SJSA1 (cell line): ENCODE data around the gene MS4A3. TPM values are rescaled to one million over a fixed set of nuclear protein-coding genes. Genes with fewer than 3 reads are reported as not detected.
"Not testable (repeated sequence)": the region's sequence is repeated elsewhere in the genome, so short reads cannot be mapped to it uniquely, and the experiment has no call there.

Source experiments
- DNase-seq, 2 experiments: peaks; one replicate each; pipeline ENCODE4 v3.0.0-alpha.2; 2015 to 2020; ENCODE audit warnings: low spot score in 2 of 2, low read depth in 1 of 2
- H3K27ac ChIP-seq: fragments of 250-450 bp; sonication (Bioruptor Pico); 2 replicates; pipeline ENCODE4 v1.5.1; 2020; ENCODE audit warnings: mild to moderate bottlenecking, moderate library complexity
- H3K27me3 ChIP-seq: fragments of 250-450 bp; sonication (Bioruptor Pico); replicated peaks from 2 replicates; pipeline ENCODE4 v1.5.1; 2020; ENCODE audit warnings: mild to moderate bottlenecking, moderate library complexity
- H3K36me3 ChIP-seq: fragments of 250-450 bp; sonication (Bioruptor Pico); 2 replicates; pipeline ENCODE4 v1.5.1; 2020; ENCODE audit warnings: mild to moderate bottlenecking
- H3K4me1 ChIP-seq: fragments of 250-450 bp; sonication (Bioruptor Pico); replicated peaks from 2 replicates; pipeline ENCODE4 v1.6.1; 2021; ENCODE audit warnings: mild to moderate bottlenecking
- H3K4me3 ChIP-seq: fragments of 250-450 bp; sonication (Bioruptor Pico); 2 replicates; pipeline ENCODE4 v1.5.1; 2020; ENCODE audit warnings: mild to moderate bottlenecking
- H3K9me3 ChIP-seq: fragments of 250-450 bp; sonication (Bioruptor Pico); replicated peaks from 2 replicates; pipeline ENCODE4 v1.5.1; 2020; ENCODE audit warnings: mild to moderate bottlenecking
- total RNA-seq: library from RNA; depleted of rRNA; stranded (reverse); fragments of >200 nt; shearing (Covaris generic); gene quantifications from 2 replicates; pipeline ENCODE4 v1.2.3, GENCODE V29; 2014

Gene MS4A3
- total RNA-seq, 1 experiment from 2014 or later: not detected

- no peaks in the 10 kb centered on the region for H3K9me3 ChIP-seq
- H3K4me1 ChIP-seq: no peaks in the 10 kb centered on the region
- peaks cover 8% of the 10 kb centered on the region for H3K27me3 ChIP-seq
- H3K27ac ChIP-seq: no peak overlapping the region
- no peaks in the 10 kb centered on the region for H3K36me3 ChIP-seq
- no peak for DNase-seq
- no peak overlapping the region for H3K4me3 ChIP-seq
Observed at GRCh38 chr11:60077216-60077817, 20.9 kb downstream of the MS4A3 start.

DNA sequence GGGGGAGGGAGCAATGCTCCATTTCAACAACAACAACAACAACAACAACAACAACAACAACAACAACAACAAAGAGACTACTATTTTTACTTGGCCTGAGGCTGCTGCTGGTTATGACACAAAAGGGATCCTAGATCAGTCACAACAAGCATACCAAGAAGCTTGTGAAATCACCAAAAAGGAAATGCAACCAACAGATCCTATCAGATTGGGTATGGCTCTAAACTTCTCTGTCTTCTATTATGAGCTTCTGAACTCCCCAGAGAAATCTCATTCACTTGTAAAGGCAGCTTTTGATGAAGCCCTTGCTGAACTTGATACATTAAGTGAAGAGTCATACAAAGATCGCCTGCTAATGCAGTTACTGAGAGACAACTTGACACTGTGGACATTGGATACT is 21.5 kb downstream of the MS4A3 start:
- no peaks in the 10 kb centered on the region for H3K4me1 ChIP-seq
- H3K4me3 ChIP-seq: no peak overlapping the region
- no peak overlapping the region for H3K27ac ChIP-seq
- no peak for DNase-seq
- H3K9me3 ChIP-seq: no peaks in the 10 kb centered on the region
- no peaks in the 10 kb centered on the region for H3K36me3 ChIP-seq
- H3K27me3 ChIP-seq: peaks cover 8% of the 10 kb centered on the region

- Histone ChIP-seq H3K4me3 (no peak overlapping the region), H3K9me3 (no peaks in the 10 kb centered on the region), H3K27me3 (peaks cover 8% of the 10 kb centered on the region), H3K36me3 (no peaks in the 10 kb centered on the region), H3K27ac (no peak overlapping the region), H3K4me1 (no peaks in the 10 kb centered on the region)
- DNase-seq: no peak
Observed at GRCh38 chr11:60078745-60079144, 22.3 kb downstream of the MS4A3 start.

GRCh38 chr11:60080535-60080934 is 24.1 kb downstream of the MS4A3 start:
- no peaks in the 10 kb centered on the region for H3K4me1 ChIP-seq
- H3K4me3 ChIP-seq: no peak overlapping the region
- no peak for DNase-seq
- H3K27me3 ChIP-seq: peaks cover 10% of the 10 kb centered on the region
- no peaks in the 10 kb centered on the region for H3K36me3 ChIP-seq
- H3K27ac ChIP-seq: no peak overlapping the region
- H3K9me3 ChIP-seq: no peaks in the 10 kb centered on the region

DNA sequence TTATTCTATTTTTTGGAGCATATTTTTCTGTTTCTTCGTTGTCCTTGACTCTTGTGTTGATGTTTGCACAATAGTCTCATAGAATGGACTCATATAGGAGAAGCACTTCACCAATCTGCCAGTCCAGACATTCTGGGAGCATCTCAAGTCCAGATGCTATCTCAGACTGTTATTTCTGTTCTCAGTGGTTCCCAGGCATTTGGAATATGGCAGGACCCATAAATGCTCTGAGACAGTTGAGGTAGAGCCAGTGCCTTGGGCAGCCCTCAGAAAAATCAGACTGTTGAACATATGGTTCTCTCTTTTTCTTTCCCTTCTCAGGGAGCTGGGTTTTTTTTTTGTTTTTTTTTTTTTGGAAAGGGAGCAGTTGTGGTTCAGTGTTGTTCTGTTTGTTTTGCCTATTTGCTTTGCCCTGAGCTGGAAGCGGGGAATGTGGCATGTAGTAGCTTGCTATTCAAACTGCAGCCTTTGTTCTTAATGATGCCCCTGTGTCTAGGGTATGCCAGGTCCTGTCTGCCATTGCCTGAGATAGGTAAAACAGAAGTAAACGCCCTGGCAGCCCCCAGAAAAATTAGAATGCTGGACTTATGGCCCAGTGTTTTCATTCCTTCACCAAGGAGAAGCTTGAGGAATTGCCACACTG is 28.3 kb downstream of the MS4A3 start:
- Histone ChIP-seq H3K9me3 (no peaks in the 10 kb centered on the region), H3K4me3 (no peak overlapping the region), H3K4me1 (no peaks in the 10 kb centered on the region), H3K27me3 (peaks cover 7% of the 10 kb centered on the region; the same call in 1 of the 2 replicates), H3K36me3 (no peaks in the 10 kb centered on the region), H3K27ac (no peak overlapping the region)
- DNase-seq: no peak

DNA sequence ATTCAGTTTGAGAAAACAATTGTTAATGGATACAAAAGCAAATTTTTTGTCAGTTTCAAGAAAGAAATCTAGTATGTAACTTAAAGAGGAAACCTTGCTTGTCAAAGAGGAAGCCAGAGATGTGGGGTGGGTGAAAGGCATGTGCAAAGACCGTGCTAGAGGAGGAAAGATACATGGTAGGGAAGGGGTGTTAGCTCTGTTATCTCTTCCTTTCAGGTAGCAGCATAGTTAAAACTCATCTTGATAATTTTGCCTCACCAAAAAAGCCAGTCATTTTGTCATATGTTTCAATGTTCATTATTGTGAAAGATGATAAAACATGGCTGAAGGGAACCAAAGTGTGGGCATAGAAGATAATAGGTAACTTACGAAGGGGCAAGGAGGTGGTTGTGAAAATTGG is 29.4 kb downstream of the MS4A3 start:
- H3K4me1 ChIP-seq: no peaks in the 10 kb centered on the region
- no peaks in the 10 kb centered on the region for H3K9me3 ChIP-seq
- no peaks in the 10 kb centered on the region for H3K36me3 ChIP-seq
- no peak overlapping the region for H3K27ac ChIP-seq
- H3K4me3 ChIP-seq: no peak overlapping the region
- H3K27me3 ChIP-seq: peaks cover 10% of the 10 kb centered on the region; the same call in 1 of the 2 replicates
- DNase-seq: no peak

DNA sequence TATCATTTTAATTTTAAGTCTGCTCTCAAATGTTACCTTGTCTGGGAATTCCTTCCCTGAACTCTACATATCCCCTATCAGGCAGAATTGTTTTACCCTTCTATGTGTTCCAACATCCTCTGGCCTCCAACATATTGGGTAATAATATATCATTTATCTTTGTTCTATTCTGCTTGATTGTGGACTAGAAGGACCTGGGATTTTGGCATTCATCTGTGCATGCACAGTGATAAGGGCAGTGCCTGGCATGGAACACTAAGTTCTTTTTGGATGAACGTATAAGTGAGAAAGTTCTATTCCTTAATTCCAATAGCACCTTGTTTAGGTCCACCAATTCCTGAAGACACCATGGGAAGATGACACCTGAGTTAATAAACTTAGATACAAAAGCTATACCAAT is 30.8 kb downstream of the MS4A3 start:
- H3K36me3 ChIP-seq: no peaks in the 10 kb centered on the region
- no peak overlapping the region for H3K27ac ChIP-seq
- no peak for DNase-seq
- H3K4me1 ChIP-seq: no peaks in the 10 kb centered on the region
- no peak overlapping the region for H3K4me3 ChIP-seq
- H3K9me3 ChIP-seq: no peaks in the 10 kb centered on the region
- H3K27me3 ChIP-seq: peaks cover 5% of the 10 kb centered on the region; the same call in 1 of the 2 replicates

- no peak for DNase-seq
- H3K27ac ChIP-seq: no peak within 1 kb of the TSS
- no peaks in the 10 kb centered on the region for H3K36me3 ChIP-seq
- H3K27me3 ChIP-seq: peaks cover 5% of the 10 kb centered on the region; the same call in 1 of the 2 replicates
- H3K4me3 ChIP-seq: no peak within 1 kb of the TSS
- no peaks in the 10 kb centered on the region for H3K9me3 ChIP-seq
- no peaks in the 10 kb centered on the region for H3K4me1 ChIP-seq
Observed at GRCh38 chr11:60088364-60088763, 31.9 kb downstream of the MS4A3 start, which contains the start of gene MS4A2. TSS of gene MS4A2 (plus strand) at chr11:60088664. CDS start at chr11:60088766, 102 bp downstream.

DNA sequence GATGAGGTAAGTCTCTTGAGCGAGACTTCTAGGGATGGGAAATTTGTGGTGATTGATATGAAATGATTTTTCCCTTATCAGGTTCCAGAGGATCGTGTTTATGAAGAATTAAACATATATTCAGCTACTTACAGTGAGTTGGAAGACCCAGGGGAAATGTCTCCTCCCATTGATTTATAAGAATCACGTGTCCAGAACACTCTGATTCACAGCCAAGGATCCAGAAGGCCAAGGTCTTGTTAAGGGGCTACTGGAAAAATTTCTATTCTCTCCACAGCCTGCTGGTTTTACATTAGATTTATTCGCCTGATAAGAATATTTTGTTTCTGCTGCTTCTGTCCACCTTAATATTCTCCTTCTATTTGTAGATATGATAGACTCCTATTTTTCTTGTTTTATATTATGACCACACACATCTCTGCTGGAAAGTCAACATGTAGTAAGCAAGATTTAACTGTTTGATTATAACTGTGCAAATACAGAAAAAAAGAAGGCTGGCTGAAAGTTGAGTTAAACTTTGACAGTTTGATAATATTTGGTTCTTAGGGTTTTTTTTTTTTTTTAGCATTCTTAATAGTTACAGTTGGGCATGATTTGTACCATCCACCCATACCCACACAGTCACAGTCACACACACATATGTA is 39.1 kb downstream of the MS4A3 start:
- Histone ChIP-seq H3K9me3 (no peaks in the 10 kb centered on the region), H3K27me3 (no peaks in the 10 kb centered on the region; the same call in none of the 2 replicates), H3K4me3 (no peak overlapping the region), H3K36me3 (no peaks in the 10 kb centered on the region), H3K27ac (no peak overlapping the region), H3K4me1 (no peaks in the 10 kb centered on the region)
- no peak for DNase-seq

GRCh38 chr11:60097189-60097588 is 40.7 kb downstream of the MS4A3 start:
- H3K27me3 ChIP-seq: peaks cover 4% of the 10 kb centered on the region
- no peaks in the 10 kb centered on the region for H3K4me1 ChIP-seq
- no peaks in the 10 kb centered on the region for H3K9me3 ChIP-seq
- no peak overlapping the region for H3K4me3 ChIP-seq
- H3K27ac ChIP-seq: no peak overlapping the region
- H3K36me3 ChIP-seq: no peaks in the 10 kb centered on the region
- DNase-seq: no peak

DNA sequence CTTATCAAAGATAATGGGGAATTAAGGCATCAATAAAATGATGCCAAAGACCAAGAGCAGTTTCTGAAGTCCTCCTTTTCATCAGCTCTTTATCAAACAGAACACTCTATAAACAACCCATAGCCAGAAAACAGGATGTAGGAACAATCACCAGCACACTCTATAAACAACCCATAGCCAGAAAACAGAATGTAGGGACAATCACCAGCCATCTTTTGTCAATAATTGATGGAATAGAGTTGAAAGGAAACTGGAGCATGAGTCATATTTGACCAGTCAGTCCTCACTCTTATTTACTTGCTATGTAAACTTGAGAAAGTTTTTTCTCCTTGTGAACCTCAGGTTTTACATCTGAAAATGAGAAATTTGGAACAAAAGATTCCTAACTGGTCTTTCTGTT is 42.0 kb downstream of the MS4A3 start:
- no peak overlapping the region for H3K4me3 ChIP-seq
- no peak for DNase-seq
- peaks cover 4% of the 10 kb centered on the region for H3K27me3 ChIP-seq
- H3K36me3 ChIP-seq: no peaks in the 10 kb centered on the region
- H3K27ac ChIP-seq: no peak overlapping the region
- no peaks in the 10 kb centered on the region for H3K4me1 ChIP-seq
- H3K9me3 ChIP-seq: no peaks in the 10 kb centered on the region

- H3K27me3 ChIP-seq: peaks cover 4% of the 10 kb centered on the region
- no peaks in the 10 kb centered on the region for H3K36me3 ChIP-seq
- DNase-seq: no peak
- no peak overlapping the region for H3K4me3 ChIP-seq
- no peaks in the 10 kb centered on the region for H3K9me3 ChIP-seq
- H3K4me1 ChIP-seq: no peaks in the 10 kb centered on the region
- H3K27ac ChIP-seq: no peak overlapping the region
Observed at GRCh38 chr11:60100516-60100915, 44.1 kb downstream of the MS4A3 start.

DNA sequence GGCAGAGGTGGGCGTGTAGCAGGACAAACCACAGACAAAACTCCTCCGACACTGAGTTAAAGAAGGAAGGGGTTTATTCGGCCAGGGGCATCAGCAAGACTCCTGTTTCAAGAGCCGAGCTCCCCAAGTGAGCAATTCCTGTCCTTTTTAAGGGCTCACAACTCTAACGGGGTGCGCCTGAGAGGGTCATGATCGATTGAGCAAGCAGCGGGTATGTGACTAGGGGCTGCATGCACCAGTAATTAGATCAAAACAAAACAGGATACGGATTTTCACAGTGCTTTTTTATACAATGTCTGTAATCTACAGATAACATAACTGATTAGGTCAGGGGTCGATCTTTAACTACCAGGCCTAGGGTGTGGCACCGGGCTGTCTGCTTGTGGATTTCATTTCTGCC is 44.9 kb downstream of the MS4A3 start:
- H3K36me3 ChIP-seq, H3K4me3 ChIP-seq, H3K27ac ChIP-seq, H3K4me1 ChIP-seq, H3K27me3 ChIP-seq, DNase-seq, H3K9me3 ChIP-seq: not testable (repeated sequence)

- not testable (repeated sequence) for H3K36me3 ChIP-seq, H3K4me3 ChIP-seq, H3K27ac ChIP-seq, DNase-seq, H3K27me3 ChIP-seq, H3K4me1 ChIP-seq, H3K9me3 ChIP-seq
Observed at GRCh38 chr11:60104471-60105115, 48.1 kb downstream of the MS4A3 start.
